GM19351 (cell line): ENCODE data around the gene NET1.
"Not testable (repeated sequence)": the region's sequence is repeated elsewhere in the genome, so short reads cannot be mapped to it uniquely, and the experiment has no call there.

Source experiments
- ATAC-seq: cut with Tn5 transposase; IDR thresholded peaks from one replicate; pipeline ENCODE4 v1.9.1; 2021; ENCODE audit warnings: mild to moderate bottlenecking, moderate library complexity; ENCODE audit not compliant: unreplicated experiment

The NET1 gene

GRCh38 chr10:5412277-5412941 is at the start of gene NET1:
Gene NET1, plus strand, starts transcription at chr10:5412557. Its CDS starts 136 bp downstream, at chr10:5412693.
- peak; percentile 95 for ATAC-seq

- no peak for ATAC-seq
Measured at GRCh38 chr10:5362873-5363272, 49.5 kb upstream of the NET1 start.

- ATAC-seq: no peak
Measured at GRCh38 chr10:5364374-5364773, 48.0 kb upstream of the NET1 start.

- no peak for ATAC-seq
Measured at GRCh38 chr10:5364890-5365338, 47.4 kb upstream of the NET1 start, which contains the start of gene UCN3. Gene UCN3, plus strand, starts transcription at chr10:5364966. Its CDS starts 8,755 bp downstream, at chr10:5373721.

- ATAC-seq: no peak
Measured at GRCh38 chr10:5365928-5366327, 46.4 kb upstream of the NET1 start.

- ATAC-seq: no peak
Measured at GRCh38 chr10:5369362-5370158, 42.8 kb upstream of the NET1 start.

GRCh38 chr10:5370493-5371352 is 41.6 kb upstream of the NET1 start:
- no peak for ATAC-seq

GRCh38 chr10:5373307-5373706 is 39.0 kb upstream of the NET1 start:
- no peak for ATAC-seq

GRCh38 chr10:5373891-5374611 is 38.3 kb upstream of the NET1 start:
- ATAC-seq: no peak

- ATAC-seq: no peak
Measured at GRCh38 chr10:5376450-5376849, 35.9 kb upstream of the NET1 start.

- not testable (repeated sequence) for ATAC-seq
Measured at GRCh38 chr10:5379202-5379601, 33.2 kb upstream of the NET1 start.

GRCh38 chr10:5380395-5380794 is 32.0 kb upstream of the NET1 start:
- not testable (repeated sequence) for ATAC-seq

- no peak for ATAC-seq
Measured at GRCh38 chr10:5381187-5381586, 31.2 kb upstream of the NET1 start.

GRCh38 chr10:5385224-5385623 is 27.1 kb upstream of the NET1 start:
- ATAC-seq: no peak

- ATAC-seq: peak; percentile 51
Measured at GRCh38 chr10:5387169-5387568, 25.2 kb upstream of the NET1 start.

- no peak for ATAC-seq
Measured at GRCh38 chr10:5390607-5391205, 21.7 kb upstream of the NET1 start.

- ATAC-seq: no peak
Measured at GRCh38 chr10:5391790-5392189, 20.6 kb upstream of the NET1 start.

GRCh38 chr10:5393529-5393928 is 18.8 kb upstream of the NET1 start:
- ATAC-seq: no peak

- ATAC-seq: no peak
Measured at GRCh38 chr10:5395168-5395567, 17.2 kb upstream of the NET1 start.
